Liver (tissue), 9 donors: Measurements from ENCODE around the gene MAB21L4. TPM values are rescaled to one million over a fixed set of nuclear protein-coding genes. Genes with fewer than 3 reads are reported as not detected.

Experiments used
- DNase-seq: peaks from one replicate; pipeline ENCODE4 v3.0.0-alpha.2; 2017; ENCODE audit warnings: low spot score
- H3K27ac ChIP-seq, 2 donors: one replicate each; pipeline ENCODE4 v1.7.0; 2013; ENCODE audit warnings: inconsistent platforms in 2 of 2, low read length in 2 of 2, control low read depth in 1 of 2, low read depth in 1 of 2, mild to moderate bottlenecking in 1 of 2
- H3K27me3 ChIP-seq, 4 donors: one replicate each; pipeline versions ENCODE4 v1.6.1 to v1.7.0; 2013; ENCODE audit warnings: low read length in 3 of 4, inconsistent platforms in 1 of 4, mild to moderate bottlenecking in 1 of 4, moderate library complexity in 1 of 4; ENCODE audit not compliant: control insufficient read depth in 4 of 4, insufficient read depth in 4 of 4
- H3K36me3 ChIP-seq, 4 donors: one replicate each; pipeline versions ENCODE4 v1.6.1 to v1.7.0; 2013; ENCODE audit warnings: low read length in 3 of 4, mild to moderate bottlenecking in 3 of 4, low read depth in 1 of 4, moderate library complexity in 1 of 4; ENCODE audit not compliant: control insufficient read depth in 4 of 4, insufficient read depth in 3 of 4
- H3K4me1 ChIP-seq, 4 donors: one replicate each; pipeline versions ENCODE4 v1.6.1 to v1.7.0; 2013; ENCODE audit warnings: low read length in 3 of 4, mild to moderate bottlenecking in 3 of 4, moderate library complexity in 1 of 4; ENCODE audit not compliant: control insufficient read depth in 4 of 4, insufficient read depth in 4 of 4
- H3K4me3 ChIP-seq, 3 donors: one replicate each; pipeline versions ENCODE4 v1.6.1 to v1.7.0; 2013; ENCODE audit warnings: low read length in 3 of 3, control low read depth in 1 of 3, low read depth in 1 of 3, mild to moderate bottlenecking in 1 of 3
- H3K9ac ChIP-seq, 2 donors: one replicate each; pipeline ENCODE4 v1.7.0; 2013; ENCODE audit warnings: low read length in 2 of 2, mild to moderate bottlenecking in 2 of 2, moderate library complexity in 2 of 2, control low read depth in 1 of 2, low read depth in 1 of 2
- H3K9me3 ChIP-seq, 4 donors: one replicate each; pipeline versions ENCODE4 v1.6.1 to v1.7.0; 2013; ENCODE audit warnings: low read length in 3 of 4; ENCODE audit not compliant: control insufficient read depth in 4 of 4
- CTCF ChIP-seq: fragments of 150-350 bp; IDR thresholded peaks from 2 replicates; pipeline ENCODE4 v1.5.1; 2017; ENCODE audit warnings: improper control_type of control experiment, low read depth, low read length; ENCODE audit not compliant: missing input control
- FOXA1 ChIP-seq: IDR thresholded peaks from 2 replicates; pipeline ENCODE4 v1.6.1; 2016; ENCODE audit warnings: antibody characterized with exemption
- FOXA2 ChIP-seq: IDR thresholded peaks from 2 replicates; pipeline ENCODE4 v1.6.1; 2016; ENCODE audit warnings: antibody characterized with exemption
- HNF4A ChIP-seq, 2 donors: conservative IDR thresholded peaks; 2 replicates each; pipeline ENCODE4 v1.6.1; 2016; ENCODE audit warnings: antibody characterized with exemption in 2 of 2, mild to moderate bottlenecking in 2 of 2
- HNF4G ChIP-seq: IDR thresholded peaks from 2 replicates; pipeline ENCODE4 v1.6.1; 2016; ENCODE audit warnings: antibody characterized with exemption
- JUND ChIP-seq, 2 donors: IDR thresholded peaks; 2 replicates each; pipeline ENCODE4 v1.6.1; 2016; ENCODE audit warnings: antibody characterized with exemption in 2 of 2
- NR2F2 ChIP-seq: IDR thresholded peaks from 2 replicates; pipeline ENCODE4 v1.6.1; 2016; ENCODE audit warnings: antibody characterized with exemption
- RAD21 ChIP-seq, 2 donors: IDR thresholded peaks; 2 replicates each; pipeline ENCODE4 v1.6.1; 2016; ENCODE audit warnings: antibody characterized with exemption in 2 of 2, mild to moderate bottlenecking in 2 of 2
- REST ChIP-seq: IDR thresholded peaks from 2 replicates; pipeline ENCODE4 v1.6.1; 2016; ENCODE audit warnings: antibody characterized with exemption, mild to moderate bottlenecking
- RXRA ChIP-seq, 2 donors: IDR thresholded peaks; 2 replicates each; pipeline ENCODE4 v1.6.1; 2017 to 2018; ENCODE audit warnings: antibody characterized with exemption in 2 of 2, mild to moderate bottlenecking in 1 of 2
- SP1 ChIP-seq: IDR thresholded peaks from 2 replicates; pipeline ENCODE4 v1.6.1; 2018; ENCODE audit warnings: antibody characterized with exemption, mild to moderate bottlenecking
- TAF1 ChIP-seq: conservative IDR thresholded peaks from 2 replicates; pipeline ENCODE4 v1.6.1; 2016; ENCODE audit warnings: antibody characterized with exemption, mild to moderate bottlenecking
- YY1 ChIP-seq: IDR thresholded peaks from 2 replicates; pipeline ENCODE4 v1.6.1; 2016; ENCODE audit warnings: antibody characterized with exemption, mild to moderate bottlenecking
- ZBTB33 ChIP-seq: IDR thresholded peaks from 2 replicates; pipeline ENCODE4 v1.6.1; 2016; ENCODE audit warnings: antibody characterized with exemption
- WGBS: extraction: QIAGEN DNeasy Blood & Tissue Kit; methylation state at CpG from one replicate; pipeline ENCODE4 v1.1.7; 2013; 5-methylcytosine and 5-hydroxymethylcytosine counted together
- polyA plus RNA-seq, 2 donors: library from polyadenylated mRNA; stranded (reverse) in 1 of 2; unstranded in 1 of 2; fragments of 200-250 nt in 1 of 2; fragments of >200 nt in 1 of 2; fragmentation: Nextera tagmentation in 1 of 2; extraction: Ambion mirVana in 1 of 2; gene quantifications; one replicate each; pipeline versions ENCODE4 v1.2.1 to v1.2.3, GENCODE V29; 2013 to 2015
- total RNA-seq, 2 donors: library from RNA; depleted of rRNA; stranded (reverse); fragments of >200 nt; gene quantifications; one replicate each; pipeline ENCODE4 v1.2.3, GENCODE V29; 2014
- TF ChIP-seq, protein P1 (sequence below): IDR thresholded peaks from 2 replicates; pipeline ENCODE4 v1.6.1; 2016; ENCODE audit warnings: antibody characterized with exemption
- TF ChIP-seq, protein P2 (sequence below): IDR thresholded peaks from 2 replicates; pipeline ENCODE4 v1.6.1; 2016; ENCODE audit warnings: antibody characterized with exemption
- donor health status: healthy.
- donor health status: healthy.
- donor health status: healthy.
- donor health status: healthy.
- donor health status: healthy.

Gene MAB21L4
- total and polyA plus RNA-seq, 4 donors: 0.59 to 8.8 (median 1.1) TPM

GRCh38 chr2:240933966-240934700 lies 38.2 kb upstream of the MAB21L4 start:
- peaks cover 0 to 4% (median 0%) of the 10 kb centered on the region in 4 donors for H3K9me3 ChIP-seq
- H3K4me1 ChIP-seq: no peaks in the 10 kb centered on the region
- H3K27ac ChIP-seq: no peak overlapping the region
- H3K27me3 ChIP-seq: no peaks in the 10 kb centered on the region
- no peak for TF ChIP-seq HNF4A (conservative IDR thresholded peaks at IDR 0.05)
- TF ChIP-seq, protein P1, sequence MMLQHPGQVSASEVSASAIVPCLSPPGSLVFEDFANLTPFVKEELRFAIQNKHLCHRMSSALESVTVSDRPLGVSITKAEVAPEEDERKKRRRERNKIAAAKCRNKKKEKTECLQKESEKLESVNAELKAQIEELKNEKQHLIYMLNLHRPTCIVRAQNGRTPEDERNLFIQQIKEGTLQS: no peak
- no peak for TF ChIP-seq FOXA1
- TF ChIP-seq CTCF: no peak
- no peak overlapping the region for H3K9ac ChIP-seq
- no peak overlapping the region for H3K4me3 ChIP-seq
- H3K36me3 ChIP-seq: no peaks in the 10 kb centered on the region
- 90% methylated on average over 23 of the region's 23 CpGs for WGBS
- DNase-seq: peak; percentile 28

GRCh38 chr2:240933048-240933965 lies 37.4 kb upstream of the MAB21L4 start:
- TF ChIP-seq HNF4A (conservative IDR thresholded peaks at IDR 0.05): no peak
- TF ChIP-seq FOXA2: no peak
- TF ChIP-seq FOXA1: no peak
- no peak for TF ChIP-seq YY1
- no peak for TF ChIP-seq TAF1
- TF ChIP-seq, protein P2, sequence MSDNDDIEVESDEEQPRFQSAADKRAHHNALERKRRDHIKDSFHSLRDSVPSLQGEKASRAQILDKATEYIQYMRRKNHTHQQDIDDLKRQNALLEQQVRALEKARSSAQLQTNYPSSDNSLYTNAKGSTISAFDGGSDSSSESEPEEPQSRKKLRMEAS: no peak
- no peak for TF ChIP-seq RAD21 (IDR thresholded peaks at IDR 0.05)
- TF ChIP-seq, protein P1: no peak
- no peak for TF ChIP-seq NR2F2
- no peak for TF ChIP-seq ZBTB33
- no peak for TF ChIP-seq REST
- TF ChIP-seq SP1: no peak
- no peak for TF ChIP-seq JUND (IDR thresholded peaks at IDR 0.05)
- no peak for TF ChIP-seq RXRA (IDR thresholded peaks at IDR 0.05)
- no peak for TF ChIP-seq CTCF
- TF ChIP-seq HNF4G: no peak
- H3K4me3 ChIP-seq: no peak overlapping the region
- peak; percentile 25 for DNase-seq
- 92% methylated on average over 30 of the region's 30 CpGs for WGBS
- no peaks in the 10 kb centered on the region for H3K4me1 ChIP-seq
- no peaks in the 10 kb centered on the region for H3K36me3 ChIP-seq
- H3K9ac ChIP-seq: no peak overlapping the region
- H3K27ac ChIP-seq: no peak overlapping the region
- no peaks in the 10 kb centered on the region for H3K27me3 ChIP-seq
- H3K9me3 ChIP-seq: peaks cover 0 to 4% (median 0%) of the 10 kb centered on the region in 4 donors
